ENCODE data around the gene SPATA17. TPM values are rescaled to one million over a fixed set of nuclear protein-coding genes. Genes with fewer than 3 reads are reported as not detected.

SPATA17 gene
- total and polyA plus RNA-seq, 10 of the 15 experiments (the other 5 are each of a cell fraction or from before 2014, with no cell fraction given): 0.08 to 0.27 (median 0.11) TPM; not detected in 6

DNA sequence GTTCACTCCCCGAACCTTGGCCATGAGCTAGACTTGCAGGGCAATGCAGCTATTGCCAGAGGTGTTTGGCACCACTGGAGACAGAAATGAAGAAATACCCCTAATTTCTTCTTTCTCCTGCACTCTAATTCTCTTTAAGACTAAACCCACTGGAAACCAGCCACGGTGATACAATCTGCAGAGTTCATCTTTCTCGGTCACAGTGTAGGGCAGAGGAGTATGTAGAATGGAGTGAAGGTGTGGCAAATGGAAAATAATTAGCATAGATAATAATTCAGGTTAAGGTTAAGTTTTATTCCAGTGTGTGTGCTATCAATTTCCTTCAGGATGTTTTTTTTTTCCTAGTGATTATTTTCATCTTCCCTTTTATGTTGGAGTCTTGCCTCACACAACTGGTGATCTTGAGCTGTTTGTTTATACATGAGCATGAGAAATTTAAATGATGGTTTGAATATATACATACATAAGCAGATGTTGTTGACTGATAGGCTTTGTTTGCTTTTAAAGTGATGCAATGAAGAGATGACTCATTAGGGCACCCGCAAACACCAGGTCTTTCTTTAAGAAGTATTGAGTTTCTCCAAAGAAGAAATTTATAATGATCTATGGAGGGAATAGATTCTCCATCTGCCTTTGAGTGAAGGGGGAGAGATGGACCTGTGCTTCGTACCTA, 81.9 kb downstream of the SPATA17 start:
- no peak for ATAC-seq
- ChIA-PET SMC1A (ENCODE audit: uncharacterized antibody, unreplicated experiment) (no interaction called here), RAD21 (ENCODE audit: unreplicated experiment) (no interaction called here), CTCF (no interaction called here), POLR2A (no interaction called here)
- Histone ChIP-seq H3K79me2 (ENCODE audit: control insufficient read depth, insufficient read depth, low read length) (no peaks in the 10 kb centered on the region), H3K27me3 (replicated peaks in 1 of 2; ENCODE audit: control insufficient read depth in 2 of 2, insufficient read depth in 2 of 2, low read length in 1 of 2) (no peaks in the 10 kb centered on the region), H3K9ac (ENCODE audit: control insufficient read depth, insufficient read depth, low read length) (no peak overlapping the region), H3K36me3 (ENCODE audit: control insufficient read depth in 2 of 2, insufficient read depth in 2 of 2, low read length in 1 of 2) (no peaks in the 10 kb centered on the region), H3K4me2 (ENCODE audit: control insufficient read depth, insufficient read depth) (no peak overlapping the region), H3K27ac (ENCODE audit: control insufficient read depth, insufficient read depth) (no peak overlapping the region), H3K4me3 (no peak overlapping the region), H3K4me1 (ENCODE audit: control insufficient read depth, insufficient read depth, low read length) (no peaks in the 10 kb centered on the region), H2AFZ (ENCODE audit: control insufficient read depth, low read depth, low read length) (no peak overlapping the region), H4K20me1 (ENCODE audit: control insufficient read depth, insufficient read depth) (no peaks in the 10 kb centered on the region), H3K9me3 (replicated peaks; ENCODE audit: control insufficient read depth, insufficient read depth, low read length) (no peaks in the 10 kb centered on the region)
- in situ Hi-C loops (cut with MboI): no loop called here
- TF ChIP-seq, protein P1, sequence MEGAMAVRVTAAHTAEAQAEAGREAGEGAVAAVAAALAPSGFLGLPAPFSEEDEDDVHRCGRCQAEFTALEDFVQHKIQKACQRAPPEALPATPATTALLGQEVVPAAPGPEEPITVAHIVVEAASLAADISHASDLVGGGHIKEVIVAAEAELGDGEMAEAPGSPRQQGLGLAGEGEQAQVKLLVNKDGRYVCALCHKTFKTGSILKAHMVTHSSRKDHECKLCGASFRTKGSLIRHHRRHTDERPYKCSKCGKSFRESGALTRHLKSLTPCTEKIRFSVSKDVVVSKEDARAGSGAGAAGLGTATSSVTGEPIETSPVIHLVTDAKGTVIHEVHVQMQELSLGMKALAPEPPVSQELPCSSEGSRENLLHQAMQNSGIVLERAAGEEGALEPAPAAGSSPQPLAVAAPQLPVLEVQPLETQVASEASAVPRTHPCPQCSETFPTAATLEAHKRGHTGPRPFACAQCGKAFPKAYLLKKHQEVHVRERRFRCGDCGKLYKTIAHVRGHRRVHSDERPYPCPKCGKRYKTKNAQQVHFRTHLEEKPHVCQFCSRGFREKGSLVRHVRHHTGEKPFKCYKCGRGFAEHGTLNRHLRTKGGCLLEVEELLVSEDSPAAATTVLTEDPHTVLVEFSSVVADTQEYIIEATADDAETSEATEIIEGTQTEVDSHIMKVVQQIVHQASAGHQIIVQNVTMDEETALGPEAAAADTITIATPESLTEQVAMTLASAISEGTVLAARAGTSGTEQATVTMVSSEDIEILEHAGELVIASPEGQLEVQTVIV (IDR thresholded peaks at IDR 0.05; ENCODE audit: borderline replicate concordance, partially characterized antibody): no peak
- TF ChIP-seq BCL11A (IDR thresholded peaks at IDR 0.05; ENCODE audit: low read depth, low read length): no peak
- TF ChIP-seq ZNF207 (IDR thresholded peaks at IDR 0.05; ENCODE audit: borderline replicate concordance): no peak
- TF ChIP-seq RBBP5 (conservative IDR thresholded peaks at IDR 0.05): no peak
- no peak for TF ChIP-seq SMARCA5 (IDR thresholded peaks at IDR 0.05)
- TF ChIP-seq MTA2 (IDR thresholded peaks at IDR 0.05; ENCODE audit: low read depth): no peak
- no peak for TF ChIP-seq SIX5 (IDR thresholded peaks at IDR 0.05; ENCODE audit: low read depth, low read length, severe bottlenecking)
- TF ChIP-seq, protein P2, sequence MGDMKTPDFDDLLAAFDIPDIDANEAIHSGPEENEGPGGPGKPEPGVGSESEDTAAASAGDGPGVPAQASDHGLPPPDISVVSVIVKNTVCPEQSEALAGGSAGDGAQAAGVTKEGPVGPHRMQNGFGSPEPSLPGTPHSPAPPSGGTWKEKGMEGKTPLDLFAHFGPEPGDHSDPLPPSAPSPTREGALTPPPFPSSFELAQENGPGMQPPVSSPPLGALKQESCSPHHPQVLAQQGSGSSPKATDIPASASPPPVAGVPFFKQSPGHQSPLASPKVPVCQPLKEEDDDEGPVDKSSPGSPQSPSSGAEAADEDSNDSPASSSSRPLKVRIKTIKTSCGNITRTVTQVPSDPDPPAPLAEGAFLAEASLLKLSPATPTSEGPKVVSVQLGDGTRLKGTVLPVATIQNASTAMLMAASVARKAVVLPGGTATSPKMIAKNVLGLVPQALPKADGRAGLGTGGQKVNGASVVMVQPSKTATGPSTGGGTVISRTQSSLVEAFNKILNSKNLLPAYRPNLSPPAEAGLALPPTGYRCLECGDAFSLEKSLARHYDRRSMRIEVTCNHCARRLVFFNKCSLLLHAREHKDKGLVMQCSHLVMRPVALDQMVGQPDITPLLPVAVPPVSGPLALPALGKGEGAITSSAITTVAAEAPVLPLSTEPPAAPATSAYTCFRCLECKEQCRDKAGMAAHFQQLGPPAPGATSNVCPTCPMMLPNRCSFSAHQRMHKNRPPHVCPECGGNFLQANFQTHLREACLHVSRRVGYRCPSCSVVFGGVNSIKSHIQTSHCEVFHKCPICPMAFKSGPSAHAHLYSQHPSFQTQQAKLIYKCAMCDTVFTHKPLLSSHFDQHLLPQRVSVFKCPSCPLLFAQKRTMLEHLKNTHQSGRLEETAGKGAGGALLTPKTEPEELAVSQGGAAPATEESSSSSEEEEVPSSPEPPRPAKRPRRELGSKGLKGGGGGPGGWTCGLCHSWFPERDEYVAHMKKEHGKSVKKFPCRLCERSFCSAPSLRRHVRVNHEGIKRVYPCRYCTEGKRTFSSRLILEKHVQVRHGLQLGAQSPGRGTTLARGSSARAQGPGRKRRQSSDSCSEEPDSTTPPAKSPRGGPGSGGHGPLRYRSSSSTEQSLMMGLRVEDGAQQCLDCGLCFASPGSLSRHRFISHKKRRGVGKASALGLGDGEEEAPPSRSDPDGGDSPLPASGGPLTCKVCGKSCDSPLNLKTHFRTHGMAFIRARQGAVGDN (IDR thresholded peaks at IDR 0.05): no peak
- TF ChIP-seq HDAC2 (IDR thresholded peaks at IDR 0.05): no peak
- TF ChIP-seq BACH1 (IDR thresholded peaks at IDR 0.05; ENCODE audit: borderline replicate concordance): no peak
- no peak for DNase-seq (ENCODE audit: low read depth, low spot score)
- no TSS peak for BruUV-seq (replicated peaks)
- intact Hi-C loops (cut with micrococcal nuclease; ENCODE audit: unreplicated experiment): no loop called here
- 24% methylated on average over 5 of the region's 5 CpGs for WGBS (ENCODE audit: insufficient coverage, insufficient replicate concordance, low lambda C conversion rate, missing lambda C conversion rate)
- no peak for FAIRE-seq

Data from GM12878 (cell line).